Jurkat, Clone E6-1 (cell line): ENCODE results near the gene MGARP. TPM values are rescaled to one million over a fixed set of nuclear protein-coding genes. Genes with fewer than 3 reads are reported as not detected.
"Not testable (repeated sequence)": the region's sequence is repeated elsewhere in the genome, so short reads cannot be mapped to it uniquely, and the experiment has no call there.

Source experiments
- DNase-seq: peaks from one replicate; pipeline ENCODE4 v3.0.0-alpha.2; 2011; ENCODE audit warnings: low read depth, low spot score
- H3K4me3 ChIP-seq: 2 replicates; pipeline ENCODE4 v1.5.1; 2011; ENCODE audit warnings: mild to moderate bottlenecking, low read length, control low read depth, moderate library complexity
- polyA plus RNA-seq: library from polyadenylated mRNA; unstranded; fragments of >200 nt; gene quantifications from one replicate; pipeline ENCODE4 v1.2.1, GENCODE V29; 2012; ENCODE audit warnings: missing spikeins; ENCODE audit not compliant: insufficient read length, insufficient read depth

The MGARP gene
- not detected for polyA plus RNA-seq

DNA sequence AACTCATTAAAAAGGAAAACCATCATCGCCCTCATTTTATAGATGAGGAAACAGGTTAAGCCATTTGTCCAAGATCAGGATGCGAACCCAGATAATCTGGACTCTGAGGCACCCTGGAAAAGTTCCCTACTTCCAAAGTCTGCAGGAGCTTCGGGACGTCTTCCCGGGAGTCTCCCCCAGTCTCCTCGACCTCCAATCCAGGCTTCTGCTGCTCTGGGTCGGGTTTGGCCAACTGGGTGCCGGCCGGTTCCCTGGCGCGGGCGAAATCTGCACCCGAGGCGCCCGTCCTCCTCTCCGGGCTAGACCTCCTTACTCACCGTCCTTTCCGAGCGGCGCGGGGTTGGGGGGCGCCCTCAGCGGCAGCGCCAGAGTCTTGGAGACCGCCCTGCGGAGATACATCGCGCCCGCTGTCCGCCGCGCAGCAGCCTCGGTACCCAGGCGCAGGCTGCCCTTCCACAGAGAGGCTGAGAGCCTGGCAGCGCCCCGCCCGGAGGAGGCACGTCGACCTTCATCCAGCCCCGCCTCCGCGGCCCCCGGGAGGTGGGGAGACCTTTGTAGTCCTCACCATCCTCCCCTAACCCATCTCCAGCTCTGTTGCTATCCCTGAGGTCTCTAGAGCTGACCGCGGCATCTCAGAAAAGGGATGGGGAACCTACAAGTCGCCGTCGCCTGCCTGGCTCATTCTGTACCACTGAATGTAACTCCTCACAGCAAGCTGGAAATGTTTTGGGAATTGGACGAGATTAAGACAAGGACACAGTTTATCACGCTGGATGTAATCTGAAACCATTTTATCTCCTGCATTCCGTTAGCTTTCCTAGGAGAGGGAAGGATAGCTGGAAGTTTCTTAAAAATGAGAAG is at the start of gene MGARP:
Gene MGARP (minus strand): TSS at position 466 of the 861 bp plus-strand sequence. CDS start 67 bp downstream, at position 399.
- no peak within 1 kb of the TSS for H3K4me3 ChIP-seq
- DNase-seq: no peak

DNA sequence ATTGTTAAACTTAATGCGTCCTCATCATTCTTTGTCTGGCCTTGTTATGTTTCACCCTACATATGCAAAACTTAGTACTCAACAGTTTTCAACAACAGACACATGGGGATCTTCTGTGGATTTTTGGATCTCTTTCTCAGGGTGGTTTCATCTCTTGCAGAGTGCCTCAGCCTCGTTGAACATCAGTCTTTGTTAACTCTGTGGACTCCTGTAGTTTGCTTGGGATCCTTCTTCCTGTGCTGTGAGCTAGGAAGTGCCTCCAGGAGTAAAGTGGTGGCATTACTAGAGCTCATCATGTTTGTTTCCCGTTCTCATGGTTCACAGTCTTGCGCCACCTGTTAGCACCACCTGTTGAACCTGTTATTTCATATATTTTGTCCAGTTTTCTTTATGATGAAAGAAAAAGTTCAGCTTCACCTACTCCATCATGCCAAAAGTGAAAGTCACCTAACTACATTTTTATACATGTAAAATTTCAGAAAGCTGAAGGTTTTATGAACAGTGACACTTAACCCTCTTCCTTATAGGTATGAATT is 49.7 kb upstream of the MGARP start:
- H3K4me3 ChIP-seq: no peak overlapping the region
- DNase-seq: no peak

DNA sequence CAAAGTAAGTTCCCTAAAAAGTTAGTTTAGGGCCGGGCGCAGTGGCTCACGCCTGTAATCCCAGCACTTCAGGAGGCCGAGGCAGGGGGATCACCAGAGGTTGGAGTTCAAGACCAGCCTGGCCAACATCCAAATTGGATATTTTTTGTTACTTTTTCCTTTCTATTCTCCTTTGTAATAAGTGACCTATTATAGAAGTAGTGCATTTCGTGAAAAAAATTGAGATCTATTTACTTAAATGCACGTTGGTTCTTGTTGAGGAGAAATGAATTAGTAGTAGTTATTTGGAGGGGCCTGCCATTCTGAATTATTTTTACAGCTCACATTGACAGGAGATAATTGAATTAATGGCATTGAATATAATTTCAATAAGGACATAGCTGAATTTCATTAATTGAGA is 44.6 kb upstream of the MGARP start:
- DNase-seq: no peak
- no peak overlapping the region for H3K4me3 ChIP-seq

DNA sequence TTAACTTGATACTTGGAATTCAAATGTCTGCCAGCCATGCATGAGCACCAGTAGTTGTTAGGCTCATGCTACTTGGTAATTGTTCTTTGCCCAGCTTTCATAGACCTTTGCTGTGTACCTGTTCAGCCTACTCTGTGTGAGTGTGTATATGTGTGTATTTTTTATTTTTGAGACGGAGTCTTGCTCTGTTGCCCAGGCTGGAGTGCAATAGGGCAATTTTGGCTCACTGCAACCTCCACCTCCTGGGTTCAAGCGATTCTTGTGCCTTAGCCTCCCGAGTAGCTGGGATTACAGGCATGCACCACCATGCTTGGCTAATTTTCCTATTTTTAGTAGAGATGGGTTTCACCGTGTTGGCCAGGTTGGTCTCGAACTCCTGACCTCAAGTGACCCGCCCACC is 42.5 kb upstream of the MGARP start:
- DNase-seq, H3K4me3 ChIP-seq: not testable (repeated sequence)

DNA sequence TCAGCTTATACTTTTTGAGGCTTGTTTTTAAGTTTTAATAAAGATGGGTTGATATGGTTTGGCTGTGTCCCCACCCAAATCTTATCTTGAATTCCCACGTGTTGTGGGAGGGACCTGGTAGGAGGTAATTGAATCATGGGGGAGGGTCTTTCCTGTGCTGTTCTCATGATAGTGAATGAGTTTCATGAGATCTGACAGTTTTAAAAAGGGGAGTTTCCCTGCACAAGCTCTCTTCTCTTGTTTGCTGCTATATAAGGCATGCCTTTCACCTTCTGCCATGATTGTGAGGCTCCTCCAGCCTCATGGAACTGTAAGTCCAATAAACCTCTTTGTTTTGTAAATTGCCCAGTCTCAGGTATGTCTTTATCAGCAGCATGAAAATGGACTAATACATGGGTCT is 42.0 kb upstream of the MGARP start:
- H3K4me3 ChIP-seq, DNase-seq: not testable (repeated sequence)

DNA sequence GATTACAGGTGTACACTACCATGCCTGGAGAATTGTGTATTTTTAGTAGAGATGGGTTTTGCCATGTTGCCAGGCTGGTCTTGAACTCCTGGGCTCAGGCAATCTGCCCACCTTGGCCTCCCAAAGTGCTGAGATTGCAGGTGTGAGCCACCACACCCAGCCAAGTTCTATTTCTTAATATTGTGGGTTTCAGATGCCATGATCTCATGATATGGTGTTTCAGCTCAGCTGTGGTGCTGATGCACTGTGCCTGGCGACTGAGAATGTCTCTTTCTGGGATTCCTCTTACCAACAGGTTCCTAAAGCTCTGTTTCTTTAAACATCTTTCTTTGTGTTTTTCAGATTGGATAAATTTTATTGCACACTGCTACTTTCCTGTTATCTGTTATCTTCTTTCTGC is 39.5 kb upstream of the MGARP start:
- DNase-seq: no peak
- no peak overlapping the region for H3K4me3 ChIP-seq

DNA sequence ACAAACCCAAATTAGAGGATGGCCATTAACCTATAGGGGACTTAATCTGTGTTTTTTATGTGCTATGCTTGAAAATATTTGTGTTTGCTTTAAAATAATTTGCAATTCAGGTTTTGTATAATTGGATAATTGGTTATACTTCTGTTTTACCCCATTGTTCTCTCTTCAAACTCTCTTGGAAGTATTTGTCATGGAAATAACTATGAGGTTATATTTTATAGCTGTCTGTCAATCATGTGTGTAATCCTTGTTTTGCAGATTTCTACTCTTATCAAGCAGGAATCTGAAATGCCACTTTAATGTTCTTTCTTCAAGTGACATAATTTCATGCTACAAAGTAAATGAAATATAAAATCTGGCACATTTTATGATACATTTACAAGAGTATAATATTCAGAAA is 37.6 kb upstream of the MGARP start:
- DNase-seq: no peak
- no peak overlapping the region for H3K4me3 ChIP-seq

DNA sequence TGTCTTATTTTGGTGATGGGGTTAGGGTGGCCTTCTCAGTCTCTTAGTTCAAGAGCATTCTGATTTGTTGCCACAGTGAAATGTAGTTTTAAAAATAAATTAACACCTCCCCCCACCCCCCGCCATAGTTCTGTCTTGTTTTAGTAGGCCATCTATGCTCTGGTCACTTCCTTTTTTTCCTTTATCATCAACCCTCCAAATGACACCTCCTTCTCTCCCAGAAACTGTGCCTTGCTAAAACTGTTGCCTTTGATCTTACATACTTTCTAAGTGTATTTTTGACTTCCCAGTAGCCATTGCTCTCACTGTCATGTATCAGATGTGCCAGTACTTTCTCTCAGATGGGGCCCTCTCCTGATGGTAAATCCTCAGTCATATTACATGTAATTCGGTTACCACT is 36.7 kb upstream of the MGARP start:
- H3K4me3 ChIP-seq: no peak overlapping the region
- no peak for DNase-seq

DNA sequence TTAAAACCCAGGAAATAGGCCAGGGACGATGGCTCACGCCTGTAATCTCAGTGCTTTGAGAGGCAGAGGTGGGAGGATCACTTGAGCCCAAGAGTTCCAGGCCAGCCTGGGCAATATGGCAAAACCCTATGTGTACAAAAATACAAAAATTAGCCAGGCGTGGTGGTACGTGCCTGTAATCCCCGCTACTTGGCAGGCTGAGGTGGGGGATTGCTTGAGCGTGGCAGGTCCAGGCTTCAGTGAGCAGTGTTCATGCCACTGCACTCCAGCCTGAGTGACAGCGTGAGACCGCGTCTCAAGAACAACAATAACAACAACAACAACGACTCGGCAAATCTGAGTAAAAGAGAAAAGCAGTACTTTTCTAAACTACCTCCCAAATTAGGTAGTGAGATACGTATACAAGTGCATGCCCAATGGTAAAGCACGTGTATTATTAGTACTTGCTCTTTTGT is 35.2 kb upstream of the MGARP start:
- no peak overlapping the region for H3K4me3 ChIP-seq
- DNase-seq: no peak

DNA sequence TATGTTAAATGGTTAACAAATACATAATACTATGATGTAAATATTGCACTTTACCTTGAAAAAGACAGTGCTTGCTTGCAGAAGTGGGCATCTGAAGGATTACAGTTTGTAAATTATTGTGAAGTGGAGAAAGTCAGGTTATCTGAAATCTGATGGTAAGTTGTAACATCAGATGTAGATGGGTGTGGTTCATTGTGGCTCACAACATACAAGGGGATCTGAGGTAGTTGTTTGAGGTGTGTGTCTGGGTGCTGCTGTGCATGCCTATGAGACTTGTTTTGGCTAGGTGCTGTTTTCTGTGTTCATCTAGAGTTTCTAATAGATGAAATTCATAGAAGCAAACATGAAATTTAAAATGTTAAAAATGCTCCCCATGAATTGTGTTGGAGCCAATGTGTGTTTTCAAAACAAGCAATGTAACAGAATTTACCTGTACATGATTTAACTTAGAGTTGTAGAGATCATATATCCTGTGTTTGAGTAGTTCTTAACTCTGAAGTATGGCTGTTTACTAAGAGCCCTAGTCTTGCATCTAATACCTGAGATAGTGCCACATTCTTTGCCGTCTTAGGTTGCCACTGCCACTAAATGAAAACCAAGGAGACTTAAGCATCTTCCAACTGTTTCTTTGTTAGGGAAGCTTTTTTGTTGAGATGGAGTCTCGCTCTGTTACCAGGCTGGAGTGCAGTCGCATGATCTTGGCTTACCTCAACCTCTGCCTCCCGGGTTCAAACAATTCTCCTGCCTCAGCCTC is 34.2 kb upstream of the MGARP start:
- no peak for DNase-seq
- no peak overlapping the region for H3K4me3 ChIP-seq

DNA sequence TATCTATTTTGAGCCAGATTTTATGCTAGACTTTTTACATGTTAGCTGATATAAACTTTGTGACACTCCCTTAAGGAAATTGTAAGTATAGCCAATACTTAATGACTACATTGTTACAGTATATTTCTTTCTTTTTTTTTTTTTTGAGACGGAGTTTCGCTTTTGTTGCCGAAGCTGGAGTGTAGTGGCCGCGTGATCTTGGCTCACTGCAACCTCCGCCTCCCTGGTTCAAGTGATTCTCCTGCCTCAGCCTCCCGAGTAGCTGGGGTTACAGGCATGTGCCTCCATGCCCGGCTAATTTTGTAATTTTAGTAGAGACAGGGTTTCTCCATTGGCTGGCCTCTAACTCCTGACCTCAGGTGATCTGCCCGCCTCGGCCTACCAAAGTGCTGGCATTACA is 33.4 kb upstream of the MGARP start:
- H3K4me3 ChIP-seq: not testable (repeated sequence)

DNA sequence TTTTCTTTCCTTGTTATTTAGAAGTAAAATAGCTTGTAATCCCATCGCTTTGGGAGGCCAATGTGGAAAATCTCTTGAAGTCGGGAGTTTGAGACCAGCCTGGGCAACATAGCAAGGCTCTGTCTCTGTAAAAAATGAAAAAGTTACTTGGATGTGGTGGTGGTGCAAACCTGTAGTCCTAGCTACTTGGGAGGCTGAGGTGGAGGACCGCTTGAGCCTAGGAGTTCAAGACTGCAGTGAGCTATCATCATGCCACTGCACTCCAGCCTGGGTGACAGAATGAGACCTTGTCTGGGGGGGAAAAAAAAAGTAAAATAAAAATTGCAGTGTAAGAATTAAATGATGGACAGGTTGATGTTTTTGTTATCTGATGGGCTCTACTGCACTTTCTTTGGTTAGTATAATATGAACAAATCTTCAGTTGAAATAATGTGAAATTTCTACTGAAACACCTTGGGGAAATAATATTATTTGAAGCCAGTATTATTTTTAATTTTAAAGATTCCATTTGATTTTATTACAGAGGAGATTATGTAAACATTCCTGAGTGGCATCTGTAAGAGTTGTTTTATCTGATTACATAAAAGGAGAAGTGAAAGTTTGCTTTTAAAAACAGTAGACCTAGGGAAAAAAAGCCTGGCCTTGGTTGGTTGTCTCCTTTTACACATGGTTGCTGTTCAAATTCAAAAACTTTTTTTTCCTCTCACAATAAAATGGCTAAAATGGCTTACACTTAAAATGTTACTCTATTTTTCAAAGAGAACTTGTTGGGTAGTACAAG is 32.7 kb upstream of the MGARP start:
- H3K4me3 ChIP-seq: no peak overlapping the region
- DNase-seq: no peak

More for the DNA sequence above, 33.4 kb upstream of the MGARP start:
- not testable (repeated sequence) for DNase-seq

DNA sequence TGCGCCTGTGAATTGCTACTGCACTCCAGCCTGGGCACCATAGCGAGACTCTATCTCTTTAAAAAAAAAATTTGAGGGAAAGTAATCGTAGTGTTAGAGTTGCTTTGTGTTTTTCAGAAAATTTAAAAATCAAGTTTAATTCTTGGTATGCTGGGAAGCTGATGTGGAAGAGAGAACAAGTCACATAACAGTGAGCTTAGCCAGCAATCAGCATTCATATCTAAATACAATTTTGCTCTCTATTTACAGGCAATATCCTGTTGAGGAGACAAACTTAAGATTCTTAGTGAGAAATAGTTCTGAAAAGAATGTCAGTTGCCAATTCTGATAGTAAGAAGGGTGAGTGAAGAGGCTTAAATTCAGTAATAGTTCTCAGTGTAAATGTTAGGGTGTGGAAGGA is 31.9 kb upstream of the MGARP start:
- H3K4me3 ChIP-seq: no peak overlapping the region
- no peak for DNase-seq

DNA sequence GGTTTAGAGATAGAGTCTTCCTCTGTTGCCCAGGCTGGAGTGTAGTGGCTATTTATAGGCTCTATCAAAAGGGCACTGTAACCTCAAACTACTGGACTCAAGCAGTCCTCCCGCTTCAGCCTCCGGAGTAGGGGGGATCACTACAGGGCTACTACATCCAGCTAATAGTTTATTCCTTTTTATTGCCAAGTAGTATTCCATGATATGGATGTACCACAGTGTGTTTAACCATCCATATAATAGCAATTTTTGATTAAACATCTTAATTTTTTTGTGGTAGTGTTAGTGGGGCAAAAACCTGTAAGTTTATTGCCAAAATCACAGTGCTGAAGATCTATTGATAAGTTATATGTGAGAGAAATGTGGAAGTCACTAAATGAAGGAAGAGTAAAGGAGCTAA is 24.9 kb upstream of the MGARP start:
- no peak for DNase-seq
- H3K4me3 ChIP-seq: no peak overlapping the region

DNA sequence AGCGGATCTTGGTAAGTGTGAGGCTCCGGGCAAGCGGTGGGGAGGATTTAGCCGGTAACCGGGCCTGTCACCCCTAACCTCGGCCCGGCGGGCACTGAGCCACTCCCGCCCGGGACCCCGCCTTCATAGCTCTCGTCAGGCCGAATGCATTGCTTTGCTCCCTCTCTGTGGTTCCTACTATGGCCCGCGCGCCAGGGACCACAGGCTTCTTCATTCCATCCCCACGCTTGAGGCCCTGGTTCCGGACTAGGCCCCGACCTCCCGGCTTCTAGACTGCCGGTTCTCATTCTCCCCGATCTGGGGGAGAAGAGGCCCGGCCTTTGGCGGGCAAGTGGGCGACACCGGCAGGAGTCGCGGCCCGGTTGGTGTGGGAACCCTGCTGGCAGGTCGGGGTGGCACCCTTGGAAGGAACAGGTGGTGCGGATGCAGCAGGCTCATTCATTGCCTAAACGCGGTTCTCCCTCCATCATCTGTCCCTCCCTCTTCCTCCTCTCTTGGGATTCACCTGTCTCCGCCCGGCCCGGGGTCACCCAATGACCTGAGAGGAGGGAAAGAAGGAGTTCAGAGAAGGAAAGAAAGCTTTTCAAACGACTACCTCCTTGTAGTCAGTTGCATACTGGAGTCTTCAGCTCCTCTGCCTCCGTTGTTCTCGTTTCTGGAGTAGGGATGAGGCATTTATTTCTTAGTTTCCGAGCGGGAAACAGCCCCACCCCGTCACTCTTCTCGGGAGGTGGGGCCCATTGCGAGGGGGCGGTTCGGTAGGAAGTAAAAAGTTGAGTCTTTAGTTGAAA is 22.0 kb upstream of the MGARP start, which contains the start of gene NDUFC1:
Gene NDUFC1 (minus strand): TSS at position 657 of the 791 bp plus-strand sequence. CDS start 6,679 bp downstream, outside the sequence.
- peak within 1 kb of the TSS; percentile 91 for H3K4me3 ChIP-seq
- peak; percentile 59 for DNase-seq

DNA sequence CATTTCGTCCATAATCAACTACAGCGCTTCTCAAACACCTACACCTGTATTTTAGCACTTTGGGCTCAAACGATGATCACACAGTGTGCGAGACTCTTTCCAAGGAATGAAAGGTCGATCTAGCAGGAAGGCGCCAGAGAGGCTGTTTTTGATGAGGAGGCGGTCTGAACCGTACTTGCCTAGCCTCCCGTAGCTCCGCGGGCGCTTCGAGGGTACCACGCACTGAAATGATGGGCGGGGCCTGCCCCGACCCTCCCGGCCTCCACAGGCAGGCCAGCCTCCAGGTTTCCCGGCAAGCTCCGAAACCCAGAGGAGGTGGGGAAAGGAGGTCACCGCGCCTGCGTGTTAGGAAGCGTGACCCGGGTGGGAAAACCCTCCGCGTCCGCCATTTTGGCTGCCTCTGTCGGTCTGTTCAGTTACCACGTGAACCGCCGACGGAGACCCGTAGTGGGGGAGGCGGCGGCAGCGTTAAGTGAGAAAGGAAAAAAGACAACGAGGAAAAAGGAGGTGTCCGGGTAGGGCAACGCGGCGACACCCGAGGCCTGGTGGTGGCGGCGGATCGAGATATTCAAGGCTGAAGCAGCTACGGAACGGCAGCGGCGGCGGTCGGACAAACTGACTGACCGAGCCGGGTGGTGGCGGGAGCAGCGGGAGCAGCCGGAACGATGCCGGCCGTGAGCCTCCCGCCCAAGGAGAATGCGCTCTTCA is 21.2 kb upstream of the MGARP start, which contains the start of gene NAA15:
Gene NAA15 (plus strand): TSS at position 393 of the 708 bp plus-strand sequence. CDS start 273 bp downstream, at position 666.
- DNase-seq: peak; percentile 98
- peak within 1 kb of the TSS; percentile 91 for H3K4me3 ChIP-seq

DNA sequence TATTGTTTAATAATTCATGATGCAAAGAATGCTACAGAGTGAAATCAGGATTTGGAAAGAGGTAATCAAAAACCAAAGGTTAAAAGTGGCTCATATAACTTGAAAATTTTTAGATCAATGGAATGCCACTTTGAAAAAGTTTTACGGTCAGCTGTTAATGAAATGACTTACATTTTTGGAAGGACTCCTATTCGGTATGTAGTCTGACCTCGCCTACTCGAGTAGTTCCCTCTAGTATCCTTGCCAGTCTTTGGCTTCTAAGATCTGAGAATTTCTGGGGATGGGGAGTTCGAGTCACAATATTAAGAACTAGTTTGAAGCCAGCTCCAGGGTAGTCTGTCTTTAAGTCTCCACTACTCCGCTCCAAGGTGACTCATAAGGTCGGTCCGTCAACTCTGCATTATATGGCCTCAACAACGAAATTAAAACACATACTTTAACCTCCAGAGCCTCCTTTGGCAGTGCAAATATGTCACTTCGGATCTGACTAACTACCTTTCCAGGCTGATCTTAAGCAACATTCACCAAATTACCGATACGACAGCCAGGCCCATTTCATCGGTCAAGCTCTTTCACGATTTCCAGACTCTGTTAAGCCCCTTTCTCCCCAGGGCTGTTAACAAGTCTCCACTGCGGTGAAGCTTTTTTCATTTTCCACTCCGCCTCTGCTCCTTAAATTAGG is 20.5 kb upstream of the MGARP start:
- no peak for DNase-seq

More for the DNA sequence above, 20.5 kb upstream of the MGARP start:
- peak overlapping the region; percentile 91 for H3K4me3 ChIP-seq
